H1 (cell line): ENCODE data around the gene PLD3. TPM values are rescaled to one million over a fixed set of nuclear protein-coding genes. Genes with fewer than 3 reads are reported as not detected.

Source experiments
- CTCF ChIA-PET: fragments of 300-600 bp; sonication (Branson Sonifier 250); formaldehyde crosslinking; loops from one replicate; lab custom pipeline; 2021; ENCODE audit not compliant: partially characterized antibody; lab: Charles Lee
- POLR2A ChIA-PET: fragments of 300-600 bp; sonication (Branson Sonifier 250); formaldehyde crosslinking; loops from one replicate; lab custom pipeline; 2021; ENCODE audit warnings: inconsistent platforms; ENCODE audit not compliant: partially characterized antibody; lab: Charles Lee
- DNase-seq, 2 experiments: peaks; one replicate each; pipeline versions ENCODE4 v3.0.0 to v3.0.0-alpha.2; 2010 to 2022; ENCODE audit warnings: low spot score in 2 of 2, low read depth in 1 of 2, mixed read lengths in 1 of 2
- FAIRE-seq: peaks from 2 replicates; lab custom pipeline; 2011; peaks lifted over from hg19 to GRCh38; lab: Jason Lieb, UNC
- H2AFZ ChIP-seq: 2 replicates; pipeline ENCODE4 v1.8.1; 2012; ENCODE audit warnings: low read length, inconsistent platforms
- H2AK5ac ChIP-seq: 2 replicates; pipeline ENCODE4 v1.6.1; 2013; ENCODE audit warnings: low read depth, low read length
- H2BK120ac ChIP-seq: replicated peaks from 2 replicates; pipeline ENCODE3; 2013; ENCODE audit warnings: low read depth, low read length, inconsistent platforms
- H2BK12ac ChIP-seq: 2 replicates; pipeline ENCODE4 v1.6.1; 2013; ENCODE audit warnings: low read depth, low read length
- H2BK15ac ChIP-seq: 2 replicates; pipeline ENCODE4 v1.6.1; 2013; ENCODE audit warnings: low read length
- H2BK20ac ChIP-seq: 2 replicates; pipeline ENCODE4 v1.6.1; 2013; ENCODE audit warnings: low read length
- H2BK5ac ChIP-seq: 2 replicates; pipeline ENCODE4 v1.6.1; 2013; ENCODE audit warnings: low read depth, low read length
- H3K14ac ChIP-seq: 2 replicates; pipeline ENCODE4 v1.6.1; 2013; ENCODE audit warnings: inconsistent platforms; ENCODE audit not compliant: insufficient read length
- H3K18ac ChIP-seq: 2 replicates; pipeline ENCODE4 v1.6.1; 2013; ENCODE audit warnings: low read length; ENCODE audit errors: extremely low read depth
- H3K23ac ChIP-seq: 2 replicates; pipeline ENCODE4 v1.6.1; 2013; ENCODE audit warnings: inconsistent platforms; ENCODE audit not compliant: insufficient read length
- H3K23me2 ChIP-seq: 2 replicates; pipeline ENCODE4 v1.6.1; 2013; ENCODE audit warnings: low read depth, low read length
- H3K27ac ChIP-seq: 2 replicates; pipeline ENCODE4 v1.6.1; 2011; ENCODE audit warnings: low read depth, low read length, inconsistent platforms
- H3K27me3 ChIP-seq, 4 experiments: replicated peaks in 1 of 4; 1 replicate in 1 of 4; 2 replicates in 3 of 4; pipeline versions ENCODE4 v1.6.1 to v1.8.1; 2011 to 2013; ENCODE audit warnings: low read length in 3 of 4, mild to moderate bottlenecking in 3 of 4, inconsistent platforms in 2 of 4, mixed read lengths in 2 of 4, moderate library complexity in 1 of 4; ENCODE audit not compliant: control insufficient read depth in 3 of 4, insufficient read depth in 3 of 4; ENCODE audit errors: extremely low read depth in 1 of 4
- H3K36me3 ChIP-seq, 4 experiments: 2 replicates each; pipeline versions ENCODE4 v1.6.1 to v1.8.1; 2011 to 2013; ENCODE audit warnings: mild to moderate bottlenecking in 4 of 4, low read length in 3 of 4, moderate library complexity in 2 of 4, control low read depth in 1 of 4, inconsistent platforms in 1 of 4; ENCODE audit not compliant: insufficient read depth in 4 of 4, control insufficient read depth in 2 of 4
- H3K4ac ChIP-seq: replicated peaks from 2 replicates; pipeline ENCODE3; 2013; ENCODE audit warnings: low read length, low read depth, mixed read lengths, inconsistent platforms; ENCODE audit not compliant: insufficient read length
- H3K4me1 ChIP-seq, 4 experiments: replicated peaks in 1 of 4; 1 replicate in 1 of 4; 2 replicates in 3 of 4; pipeline versions ENCODE4 v1.6.1 to v1.8.1; 2011 to 2013; ENCODE audit warnings: low read length in 3 of 4, inconsistent platforms in 2 of 4, mixed read lengths in 1 of 4; ENCODE audit not compliant: insufficient read depth in 4 of 4, control insufficient read depth in 3 of 4
- H3K4me2 ChIP-seq, 2 experiments: 2 replicates each; pipeline versions ENCODE4 v1.6.1 to v1.8.1; 2011 to 2013; ENCODE audit warnings: low read depth in 2 of 2, low read length in 2 of 2, control low read depth in 1 of 2, inconsistent platforms in 1 of 2, mild to moderate bottlenecking in 1 of 2; ENCODE audit not compliant: insufficient read depth in 1 of 2
- H3K4me3 ChIP-seq, 4 experiments: fragments of 200-600, 300-600 bp in 1 of 4; sonication (generic), shearing (Covaris generic), sonication (Bioruptor Twin) in 1 of 4; 2 replicates each; pipeline versions ENCODE4 v1.5.1 to v1.8.1; 2011 to 2016; ENCODE audit warnings: low read length in 4 of 4, low read depth in 3 of 4, control low read depth in 2 of 4, inconsistent platforms in 2 of 4, mild to moderate bottlenecking in 2 of 4, mixed read lengths in 1 of 4, moderate library complexity in 1 of 4; ENCODE audit not compliant: insufficient read depth in 2 of 4; ENCODE audit errors: extremely low read depth in 1 of 4
- H3K56ac ChIP-seq: replicated peaks from 2 replicates; pipeline ENCODE3; 2013; ENCODE audit warnings: low read depth, mild to moderate bottlenecking, mixed read lengths, low read length, inconsistent platforms; ENCODE audit not compliant: insufficient read length
- H3K79me1 ChIP-seq: 2 replicates; pipeline ENCODE4 v1.6.1; 2013; ENCODE audit warnings: low read depth, low read length, control low read depth
- H3K79me2 ChIP-seq, 2 experiments: 2 replicates each; pipeline versions ENCODE4 v1.6.1 to v1.8.1; 2012 to 2013; ENCODE audit warnings: low read length in 2 of 2, mild to moderate bottlenecking in 2 of 2, inconsistent platforms in 1 of 2; ENCODE audit not compliant: insufficient read depth in 2 of 2, control insufficient read depth in 1 of 2
- H3K9ac ChIP-seq, 4 experiments: replicated peaks in 1 of 4; 1 replicate in 1 of 4; 2 replicates in 3 of 4; pipeline versions ENCODE4 v1.6.1 to v1.8.1; 2011 to 2013; ENCODE audit warnings: low read depth in 3 of 4, low read length in 3 of 4, control low read depth in 2 of 4, mild to moderate bottlenecking in 2 of 4, moderate library complexity in 2 of 4, inconsistent platforms in 1 of 4; ENCODE audit errors: extremely low read depth in 1 of 4
- H3K9me3 ChIP-seq, 2 experiments: 2 replicates each; pipeline versions ENCODE4 v1.6.1 to v1.8.1; 2012 to 2013; ENCODE audit warnings: mild to moderate bottlenecking in 2 of 2, moderate library complexity in 2 of 2, control low read depth in 1 of 2, inconsistent platforms in 1 of 2, low read depth in 1 of 2, low read length in 1 of 2, mixed read lengths in 1 of 2; ENCODE audit not compliant: insufficient read depth in 2 of 2
- H4K20me1 ChIP-seq, 2 experiments: replicated peaks in 1 of 2; 2 replicates each; pipeline versions ENCODE3 to v1.8.1; 2011 to 2013; ENCODE audit warnings: inconsistent platforms in 2 of 2, low read length in 2 of 2, mild to moderate bottlenecking in 1 of 2; ENCODE audit not compliant: insufficient read depth in 2 of 2, control insufficient read depth in 1 of 2
- H4K5ac ChIP-seq: 2 replicates; pipeline ENCODE4 v1.6.1; 2013; ENCODE audit warnings: low read length, low read depth, mixed read lengths, inconsistent platforms; ENCODE audit not compliant: insufficient read length
- H4K8ac ChIP-seq: 2 replicates; pipeline ENCODE4 v1.8.0; 2013; ENCODE audit warnings: mild to moderate bottlenecking, moderate library complexity, low read length, inconsistent platforms; ENCODE audit not compliant: insufficient read depth; ENCODE audit errors: extremely low read depth
- H4K91ac ChIP-seq: replicated peaks from 2 replicates; pipeline ENCODE3; 2013; ENCODE audit warnings: low read length, mixed read lengths, inconsistent platforms; ENCODE audit not compliant: insufficient read length
- ASH2L ChIP-seq: fragments of 200-600, 300-600 bp; sonication (generic); IDR thresholded peaks from one replicate; pipeline ENCODE4 v1.7.1; 2017; ENCODE audit warnings: low read length
- BACH1 ChIP-seq: IDR thresholded peaks from 2 replicates; pipeline ENCODE4 v1.6.1; 2012; ENCODE audit warnings: low read length, improper control_type of control experiment
- CTCF ChIP-seq, 3 experiments: IDR thresholded peaks; 1 replicate in 2 of 3; 2 replicates in 1 of 3; pipeline versions ENCODE4 v1.5.1 to v1.6.1; 2011; ENCODE audit warnings: low read length in 3 of 3, mild to moderate bottlenecking in 3 of 3, inconsistent platforms in 2 of 3, low read depth in 1 of 3, moderate library complexity in 1 of 3; ENCODE audit not compliant: insufficient read depth in 1 of 3; ENCODE audit errors: control extremely low read depth in 1 of 3
- GABPA ChIP-seq: IDR thresholded peaks from 2 replicates; pipeline ENCODE4 v1.6.1; 2011; ENCODE audit warnings: mild to moderate bottlenecking, low read length, moderate library complexity, borderline replicate concordance; ENCODE audit not compliant: insufficient read depth
- POU5F1 ChIP-seq: IDR thresholded peaks from 2 replicates; pipeline ENCODE4 v1.6.1; 2011; ENCODE audit warnings: low read depth, mild to moderate bottlenecking, low read length, moderate library complexity
- RFX5 ChIP-seq: IDR thresholded peaks from 2 replicates; pipeline ENCODE4 v1.6.1; 2011; ENCODE audit warnings: low read depth, low read length, improper control_type of control experiment, borderline replicate concordance
- RXRA ChIP-seq: IDR thresholded peaks from 2 replicates; pipeline ENCODE4 v1.6.1; 2011; ENCODE audit warnings: low read depth, mild to moderate bottlenecking, low read length, moderate library complexity; ENCODE audit not compliant: insufficient read depth
- SIX5 ChIP-seq: IDR thresholded peaks from 2 replicates; pipeline ENCODE4 v1.6.1; 2011; ENCODE audit warnings: mild to moderate bottlenecking, low read depth, low read length
- SP4 ChIP-seq: IDR thresholded peaks from 2 replicates; pipeline ENCODE4 v1.6.1; 2012; ENCODE audit warnings: low read length, inconsistent platforms
- TCF12 ChIP-seq: IDR thresholded peaks from 2 replicates; pipeline ENCODE4 v1.6.1; 2011; ENCODE audit warnings: low read depth, mild to moderate bottlenecking, low read length
- ZNF274 ChIP-seq: IDR thresholded peaks from 2 replicates; pipeline ENCODE4 v1.7.0; 2012; ENCODE audit warnings: low read length, borderline replicate concordance; ENCODE audit errors: extremely low read depth
- WGBS, 2 experiments: shearing (Covaris generic) in 1 of 2; methylation state at CpG; one replicate each; pipeline versions ENCODE4 v1.1.6 to v1.1.7; 2013 to 2015; ENCODE audit warnings: low lambda C conversion rate in 2 of 2, mixed read lengths in 2 of 2, inconsistent platforms in 1 of 2, low coverage in 1 of 2, missing lambda C conversion rate in 1 of 2; ENCODE audit not compliant: insufficient replicate concordance in 2 of 2, insufficient coverage in 1 of 2, insufficient read length in 1 of 2; ENCODE audit errors: extremely low coverage in 1 of 2, missing lambda C conversion rate in 1 of 2; 5-methylcytosine and 5-hydroxymethylcytosine counted together
- polyA plus RNA-seq, 7 experiments: library from polyadenylated mRNA; depleted of rRNA in 3 of 7; stranded (reverse) in 5 of 7; unstranded in 2 of 7; fragments of >200 nt in 5 of 7; fragments of 200-250 nt in 2 of 7; gene quantifications; 1 replicate in 5 of 7; 2 replicates in 1 of 7; 4 replicates in 1 of 7; pipeline versions ENCODE4 v1.2.1 to v1.2.3, GENCODE V29; 2011 to 2013; ENCODE audit warnings: missing spikeins in 2 of 7, mixed read lengths in 2 of 7
- total RNA-seq: library from RNA; stranded (reverse); fragmentation: NEBNext Ultra II Directional; extraction: Animal tissue kit (Norgen Biotek cat#: 25700); gene quantifications from 2 replicates; pipeline ENCODE4 v1.2.1, GENCODE V29; 2021

PLD3 gene
- total and polyA plus RNA-seq, 2 of the 8 experiments (the other 6 are each of a cell fraction or from before 2014, with no cell fraction given): 180 to 543 TPM

GRCh38 chr19:40363069-40363468, 14.6 kb downstream of the PLD3 start:
- no peak overlapping the region for H2BK15ac ChIP-seq
- peaks cover 0 to 5% of the 10 kb centered on the region in 2 experiments for H4K20me1 ChIP-seq
- H3K56ac ChIP-seq: no peak overlapping the region
- no peak overlapping the region for H3K14ac ChIP-seq
- H3K4me3 ChIP-seq: no peak overlapping the region
- peaks cover 0 to 16% (median 10%) of the 10 kb centered on the region in 4 experiments; a peak in 6 of 7 replicates for H3K4me1 ChIP-seq
- no peak for DNase-seq
- CTCF ChIA-PET: no interaction called here
- H3K27me3 ChIP-seq: no peaks in the 10 kb centered on the region
- no peak overlapping the region for H3K27ac ChIP-seq
- peaks cover 0 to 4% (median 3%) of the 10 kb centered on the region in 4 experiments; a peak in 3 of 8 replicates for H3K36me3 ChIP-seq
- H4K8ac ChIP-seq: no peak overlapping the region
- no peak overlapping the region for H2AFZ ChIP-seq
- no peaks in the 10 kb centered on the region for H3K9me3 ChIP-seq
- no peak overlapping the region for H4K5ac ChIP-seq
- no peak overlapping the region for H3K18ac ChIP-seq
- H3K23ac ChIP-seq: no peak overlapping the region
- H3K79me1 ChIP-seq: no peaks in the 10 kb centered on the region
- H2BK120ac ChIP-seq: no peak overlapping the region
- H3K23me2 ChIP-seq: peaks cover 2% of the 10 kb centered on the region
- no peak overlapping the region for H2AK5ac ChIP-seq
- no peak overlapping the region for H2BK12ac ChIP-seq
- no peaks in the 10 kb centered on the region for H3K79me2 ChIP-seq
- no peak overlapping the region for H4K91ac ChIP-seq
- H3K9ac ChIP-seq: no peak overlapping the region
- H2BK5ac ChIP-seq: no peak overlapping the region
- H2BK20ac ChIP-seq: no peak overlapping the region
- H3K4ac ChIP-seq: no peak overlapping the region
- WGBS, 2 experiments: 90% methylated on average over 5 of the region's 5 CpGs; no CpG with 5 or more reads in 1 of the 2 experiments
- TF ChIP-seq SIX5 (no peak), RXRA (no peak), POU5F1 (no peak), GABPA (no peak), ZNF274 (no peak), CTCF (IDR thresholded peaks at IDR 0.05; ENCODE audit: control extremely low read depth in 1 of 3, insufficient read depth in 1 of 3, low read depth in 1 of 3, low read length in 3 of 3) (no peak), SP4 (no peak), TCF12 (no peak), ASH2L (no peak), RFX5 (no peak), BACH1 (no peak)
- TF ChIP-seq, all 59 proteins: peak for 0
- no peak for FAIRE-seq
- H3K4me2 ChIP-seq: no peak overlapping the region
- POLR2A ChIA-PET: no interaction called here
